GM21717 (cell line): ENCODE results near the gene TMEFF2.

Source experiments
- ATAC-seq: cut with Tn5 transposase; IDR thresholded peaks from one replicate; pipeline ENCODE4 v1.9.1; 2021; ENCODE audit warnings: mild to moderate bottlenecking, moderate library complexity; ENCODE audit not compliant: unreplicated experiment

TMEFF2 gene

GRCh38 chr2:192070099-192070498, 124.6 kb downstream of the TMEFF2 start:
- no peak for ATAC-seq

DNA sequence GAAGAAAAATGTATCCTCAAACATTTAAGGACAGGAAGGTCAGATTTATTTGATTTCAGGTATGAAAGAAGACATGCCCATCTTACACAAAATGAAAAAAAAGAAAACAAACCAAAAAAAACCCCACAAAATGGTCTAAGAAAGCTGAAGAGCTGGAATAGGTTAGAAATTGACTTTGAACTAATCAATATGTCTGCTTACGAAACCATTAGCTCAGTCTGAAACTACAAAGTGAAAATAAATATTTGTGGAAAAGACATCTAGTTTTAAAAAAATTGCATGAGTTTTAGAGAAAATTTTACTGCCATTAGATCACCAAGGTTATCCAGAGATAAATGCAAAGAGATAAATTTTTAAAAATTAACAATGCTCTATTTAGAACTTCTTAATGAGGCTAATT, 125.3 kb downstream of the TMEFF2 start:
- ATAC-seq, result no peak

GRCh38 chr2:192068966-192069365, 125.8 kb downstream of the TMEFF2 start:
- no peak for ATAC-seq

DNA sequence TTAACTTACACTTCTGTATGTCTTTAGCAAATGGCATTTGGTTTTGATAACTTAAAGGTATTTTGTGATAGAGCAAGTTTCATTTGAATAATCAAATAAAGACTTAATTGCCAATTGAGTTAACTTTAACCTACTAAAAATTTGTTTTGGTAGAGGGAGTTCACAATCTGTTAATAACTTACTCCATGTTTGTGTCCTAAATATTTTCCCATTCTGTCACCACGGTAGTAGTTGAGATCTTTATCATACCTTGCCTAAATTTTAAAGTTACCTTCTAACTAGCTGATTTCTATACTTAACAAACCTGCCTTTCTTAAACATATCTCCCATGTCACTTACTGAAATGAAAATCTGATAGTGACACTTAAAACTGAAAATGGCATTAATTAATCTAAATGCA, 127.1 kb downstream of the TMEFF2 start:
- no peak for ATAC-seq

GRCh38 chr2:192064459-192064858, 130.3 kb downstream of the TMEFF2 start:
- ATAC-seq, result no peak

DNA sequence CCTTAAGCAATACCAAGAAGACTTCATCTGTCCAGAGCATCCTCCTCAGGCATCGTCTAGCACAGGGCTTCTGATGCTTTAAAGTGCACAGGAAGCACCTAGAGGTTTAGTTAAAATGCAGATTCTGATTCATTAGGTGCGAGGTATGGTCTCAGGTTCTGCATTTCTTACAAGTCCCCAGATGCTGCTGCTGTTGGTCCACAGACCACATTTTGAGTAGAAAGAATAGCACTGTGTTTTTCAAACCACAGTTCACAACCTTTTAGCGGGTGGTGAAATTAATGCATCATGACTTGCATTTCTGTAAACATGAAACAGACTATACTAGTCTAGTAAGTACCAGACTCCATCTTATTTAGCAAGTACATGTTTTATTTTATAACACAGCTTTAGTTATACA, 134.6 kb downstream of the TMEFF2 start:
- no peak for ATAC-seq

- ATAC-seq, result no peak
Observed at GRCh38 chr2:192059266-192059665, 135.5 kb downstream of the TMEFF2 start.

DNA sequence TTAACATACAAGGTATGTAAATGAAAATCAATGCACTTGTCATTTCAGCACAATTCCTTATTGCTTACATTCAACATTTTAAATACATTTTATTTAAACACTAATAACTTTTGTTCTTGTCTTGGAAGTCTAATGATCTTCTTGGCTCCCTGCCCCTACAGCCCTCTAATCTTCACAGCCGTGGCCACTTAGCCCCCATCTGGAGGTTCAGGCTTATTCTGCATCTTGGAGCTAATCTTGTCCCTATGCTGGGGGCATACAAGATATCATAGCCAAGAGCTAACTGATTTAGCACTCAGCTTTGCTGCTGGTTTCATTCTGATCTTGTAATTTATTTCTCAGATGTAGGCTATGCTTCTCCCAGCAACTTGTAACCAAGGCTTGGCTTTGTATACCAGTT, 140.8 kb downstream of the TMEFF2 start:
- ATAC-seq, result no peak

GRCh38 chr2:192051533-192051932, 143.2 kb downstream of the TMEFF2 start:
- ATAC-seq, result no peak

- ATAC-seq, result no peak
Observed at GRCh38 chr2:192049362-192049761, 145.4 kb downstream of the TMEFF2 start.

DNA sequence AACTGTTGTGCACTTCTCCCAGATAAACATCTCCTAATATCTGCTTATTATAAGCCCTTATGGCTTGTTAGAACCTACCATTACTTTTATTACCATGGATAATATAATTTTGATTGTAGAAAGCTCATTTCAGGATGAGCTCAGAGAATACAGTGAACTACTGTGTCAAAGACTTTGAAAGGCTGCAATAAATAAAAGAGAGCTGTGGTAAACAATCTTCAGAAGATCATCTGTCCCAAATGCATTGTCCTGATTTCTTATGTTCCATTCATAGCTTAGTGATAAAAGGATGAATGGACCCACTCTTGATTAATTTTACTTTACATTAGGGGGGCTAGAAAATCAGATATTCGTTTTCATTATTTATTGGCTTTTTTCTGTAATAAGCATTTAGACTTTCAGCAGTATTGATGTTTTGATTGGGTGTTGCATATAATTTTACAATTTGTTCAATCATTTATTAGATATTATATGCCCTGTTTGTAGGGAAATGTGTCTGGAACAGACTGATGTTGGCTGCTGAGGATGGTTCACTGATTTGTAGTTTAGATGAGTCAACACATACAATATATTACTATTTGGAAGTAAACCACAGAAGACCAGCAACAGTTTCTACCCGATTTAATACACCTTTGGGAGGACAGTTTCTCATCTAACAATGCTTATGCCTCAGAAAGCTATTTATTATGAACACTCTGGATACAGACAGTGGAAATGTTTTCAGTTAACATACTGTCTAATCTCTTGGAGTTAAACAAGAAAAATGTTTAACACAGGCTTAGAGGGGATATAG, 147.2 kb downstream of the TMEFF2 start:
- ATAC-seq, result no peak

DNA sequence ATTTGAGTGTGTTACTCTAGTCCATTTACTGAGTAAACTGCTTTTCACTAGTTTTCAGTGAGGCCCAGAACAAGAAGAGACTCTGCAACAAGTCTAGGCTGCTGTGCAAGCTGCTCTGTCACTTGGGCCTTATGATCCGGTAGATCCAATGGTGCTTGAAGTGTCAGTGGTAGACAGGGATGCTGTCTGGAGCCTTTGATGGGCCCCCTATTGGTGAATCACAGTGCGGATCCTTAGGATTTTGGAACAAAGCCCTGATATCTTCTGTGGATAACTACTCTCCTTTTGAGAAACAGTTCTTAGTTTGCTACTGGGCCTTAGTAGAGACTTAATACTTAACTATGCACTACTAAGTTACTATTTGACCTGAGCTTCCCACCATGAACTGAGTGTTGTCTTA, 150.2 kb downstream of the TMEFF2 start:
- ATAC-seq, result no peak

- no peak for ATAC-seq
Observed at GRCh38 chr2:192043216-192043870, 151.4 kb downstream of the TMEFF2 start.

DNA sequence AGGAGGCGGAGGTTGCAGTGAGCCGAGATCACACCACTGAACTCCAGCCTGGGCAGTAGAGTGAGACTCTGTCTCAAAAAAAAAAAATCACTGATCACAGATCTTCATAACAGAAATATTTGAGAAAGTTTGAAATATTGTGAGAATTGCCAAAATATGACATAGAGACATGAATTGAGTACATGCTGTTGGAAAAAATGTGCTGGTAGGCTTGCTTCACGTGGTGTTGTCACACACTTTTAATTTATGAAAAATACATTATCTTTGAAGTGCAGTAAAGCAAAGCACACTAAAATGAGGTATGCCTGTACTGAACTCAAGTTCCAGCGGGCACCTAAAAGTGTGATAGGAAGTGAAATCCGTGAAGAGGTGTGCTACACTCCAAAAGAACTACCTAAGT, 152.6 kb downstream of the TMEFF2 start:
- ATAC-seq, result no peak

- no peak for ATAC-seq
Observed at GRCh38 chr2:192038110-192038509, 156.6 kb downstream of the TMEFF2 start.

DNA sequence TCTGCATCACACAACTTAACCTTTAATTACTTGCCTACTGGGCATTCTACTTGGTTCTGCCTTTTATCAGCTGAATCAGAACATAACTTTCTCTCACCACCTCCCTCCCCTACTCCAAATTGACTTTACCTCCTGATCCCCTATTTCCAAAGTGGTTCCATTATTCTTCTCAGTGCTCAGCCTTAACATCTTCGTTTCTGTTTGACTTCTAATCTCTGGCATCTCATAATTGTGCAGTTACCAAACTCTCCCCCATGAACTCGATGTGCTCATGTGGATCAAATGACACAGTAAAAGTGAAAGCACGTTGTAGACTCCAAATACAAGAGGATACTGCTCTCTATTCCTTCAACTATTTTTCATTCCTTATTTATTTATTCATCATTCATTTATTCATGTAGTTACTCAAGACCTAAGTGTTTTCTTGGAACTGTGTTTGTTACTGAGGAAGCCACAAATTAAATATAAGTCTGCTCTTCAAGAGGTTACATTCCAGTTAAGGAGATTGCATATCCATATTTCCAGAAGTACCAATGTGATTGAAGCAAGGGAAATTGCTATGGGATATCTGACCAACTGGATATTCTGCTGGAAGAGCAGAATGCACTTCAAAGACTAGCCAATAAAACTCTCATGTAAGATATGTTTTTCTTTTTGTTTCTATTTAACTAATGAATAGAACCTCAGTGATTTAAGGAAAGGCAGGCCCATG, 158.8 kb downstream of the TMEFF2 start:
- ATAC-seq, result no peak

DNA sequence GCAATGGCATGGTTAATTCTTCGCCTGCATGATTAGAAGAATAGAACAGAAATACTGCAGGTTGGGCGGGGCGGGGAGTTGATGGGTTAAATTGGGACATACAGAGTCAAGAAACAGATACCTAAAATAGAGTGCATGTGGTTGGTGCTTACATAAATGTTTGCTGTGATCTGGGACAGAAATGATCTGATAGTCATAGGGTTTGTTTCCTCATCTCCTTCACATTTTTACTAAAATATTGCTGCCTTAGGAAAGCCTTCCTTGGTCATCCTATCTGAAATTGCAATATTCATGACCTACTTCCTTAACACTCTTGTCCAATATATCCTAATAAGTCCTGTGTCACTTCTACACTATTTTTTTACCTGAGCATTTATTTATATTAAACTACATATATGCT, 163.9 kb downstream of the TMEFF2 start:
- ATAC-seq, result no peak

GRCh38 chr2:192030289-192030688, 164.4 kb downstream of the TMEFF2 start:
- ATAC-seq, result no peak

- no peak for ATAC-seq
Observed at GRCh38 chr2:192029089-192029488, 165.6 kb downstream of the TMEFF2 start.

- no peak for ATAC-seq
Observed at GRCh38 chr2:192026825-192027120, 168.0 kb downstream of the TMEFF2 start.

- ATAC-seq, result no peak
Observed at GRCh38 chr2:192026059-192026824, 168.5 kb downstream of the TMEFF2 start.
